Activated CD4-positive, CD25-positive, alpha-beta regulatory T cell treated with anti-CD3 and anti-CD28 coated beads, Interleukin-2, amount 50 U/mL, for 16 hours (primary cell): Measurements from ENCODE around the gene CAMK2B.
"Not testable (repeated sequence)": the region's sequence is repeated elsewhere in the genome, so short reads cannot be mapped to it uniquely, and the experiment has no call there.

Experiments
- DNase-seq: peaks from one replicate; pipeline ENCODE4 v3.0.0-alpha.2; 2020; ENCODE audit warnings: low read depth, low spot score

Gene CAMK2B

DNA sequence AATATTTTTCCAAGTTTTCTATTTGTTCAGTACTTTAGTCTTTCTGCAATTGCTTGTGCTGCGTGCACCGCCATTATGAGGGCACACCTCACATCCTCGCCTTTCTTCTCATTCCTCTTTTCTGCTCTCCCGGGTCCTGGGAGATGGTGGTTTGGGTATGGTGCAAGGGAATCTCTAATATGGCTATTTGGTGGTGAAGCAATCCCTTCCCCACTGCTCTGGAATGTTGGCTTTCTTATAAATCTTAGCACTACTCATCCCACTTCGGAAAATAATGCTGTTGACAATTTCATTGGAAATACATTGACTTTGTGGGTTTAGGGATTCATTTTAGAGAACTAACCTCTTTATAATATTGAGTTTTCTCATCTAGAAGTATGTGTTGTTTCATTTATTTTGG is 134.2 kb downstream of the CAMK2B start:
- no peak for DNase-seq

DNA sequence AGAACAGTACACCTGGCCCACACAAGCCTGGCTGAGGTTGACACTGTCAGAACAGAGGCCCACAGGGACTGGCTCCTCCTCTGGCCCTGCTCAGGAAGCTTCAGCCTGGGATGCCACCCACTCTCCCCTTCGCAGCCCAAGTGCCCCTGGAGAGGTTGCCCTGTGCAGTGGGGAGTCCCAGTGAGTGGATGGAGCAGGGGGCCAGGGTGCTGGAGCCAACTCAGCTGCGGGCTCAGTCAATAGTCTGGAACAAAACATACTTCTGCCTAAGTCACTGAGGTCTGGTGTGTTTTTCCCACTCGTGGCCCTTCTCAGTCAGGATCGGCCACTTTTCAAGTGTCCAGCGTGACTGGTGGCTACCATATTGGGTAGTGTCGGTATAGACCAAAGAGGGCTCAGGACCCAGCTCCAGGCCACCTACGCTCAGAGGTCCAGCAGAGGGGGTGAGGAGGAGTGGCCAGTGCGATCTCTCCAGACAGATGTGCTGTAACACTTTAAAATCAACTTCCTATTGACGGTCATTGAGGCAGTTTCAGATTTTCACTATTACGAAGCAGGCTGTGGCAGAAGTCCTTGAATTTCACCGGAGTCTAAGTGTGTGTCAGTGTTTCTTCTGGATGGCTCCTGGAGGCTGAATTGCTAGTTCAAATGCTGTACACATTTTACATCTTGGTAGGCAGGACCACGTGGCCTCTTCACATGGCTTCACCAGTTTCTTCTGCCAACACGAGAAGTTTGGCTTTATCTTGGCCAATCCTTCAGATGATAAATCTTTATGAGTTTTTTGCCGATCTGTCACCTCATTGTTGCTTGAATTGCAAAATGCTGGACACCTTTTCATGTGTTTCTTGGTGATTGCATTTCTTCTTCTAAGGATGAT is 135.2 kb downstream of the CAMK2B start:
- no peak for DNase-seq

DNA sequence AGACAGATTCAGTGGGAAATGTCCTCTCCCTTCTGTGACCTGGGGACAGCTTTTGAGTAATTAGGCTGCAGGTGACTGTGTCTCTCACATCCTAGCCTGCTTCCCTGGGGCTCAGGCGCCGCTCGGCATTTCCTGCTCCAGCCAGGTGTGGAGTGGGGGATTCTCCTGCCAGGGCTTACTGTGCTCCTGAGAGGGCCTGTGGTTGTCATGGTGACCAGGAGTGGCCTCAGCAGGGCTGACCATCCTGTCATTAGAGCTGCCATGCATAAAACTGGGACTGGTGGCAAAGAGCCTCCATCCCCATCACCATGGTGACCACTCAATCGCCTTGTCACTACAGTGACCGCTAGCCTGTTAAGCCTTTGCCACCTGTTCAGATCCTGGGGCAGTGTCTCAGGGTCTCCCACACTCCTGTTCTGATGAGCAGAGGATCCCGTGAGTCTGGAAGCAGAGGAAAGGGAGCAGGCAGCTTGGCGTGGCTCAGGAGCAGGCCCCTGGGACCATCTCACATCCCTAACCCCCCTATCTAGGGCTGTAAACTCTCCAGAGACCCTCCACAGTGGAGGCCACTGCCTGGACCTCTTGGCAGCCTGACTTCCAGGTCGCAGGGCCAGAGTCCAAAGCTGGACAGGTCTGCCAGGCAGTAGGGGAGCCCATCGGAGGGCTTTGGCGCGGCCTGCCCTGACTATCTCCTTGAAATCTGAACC is 136.0 kb downstream of the CAMK2B start, which contains the start of gene GCK:
Gene GCK, minus strand, starts transcription at position 154 of the 707 bp plus-strand sequence. CDS start 486 bp downstream, outside the sequence.
- DNase-seq = no peak

DNA sequence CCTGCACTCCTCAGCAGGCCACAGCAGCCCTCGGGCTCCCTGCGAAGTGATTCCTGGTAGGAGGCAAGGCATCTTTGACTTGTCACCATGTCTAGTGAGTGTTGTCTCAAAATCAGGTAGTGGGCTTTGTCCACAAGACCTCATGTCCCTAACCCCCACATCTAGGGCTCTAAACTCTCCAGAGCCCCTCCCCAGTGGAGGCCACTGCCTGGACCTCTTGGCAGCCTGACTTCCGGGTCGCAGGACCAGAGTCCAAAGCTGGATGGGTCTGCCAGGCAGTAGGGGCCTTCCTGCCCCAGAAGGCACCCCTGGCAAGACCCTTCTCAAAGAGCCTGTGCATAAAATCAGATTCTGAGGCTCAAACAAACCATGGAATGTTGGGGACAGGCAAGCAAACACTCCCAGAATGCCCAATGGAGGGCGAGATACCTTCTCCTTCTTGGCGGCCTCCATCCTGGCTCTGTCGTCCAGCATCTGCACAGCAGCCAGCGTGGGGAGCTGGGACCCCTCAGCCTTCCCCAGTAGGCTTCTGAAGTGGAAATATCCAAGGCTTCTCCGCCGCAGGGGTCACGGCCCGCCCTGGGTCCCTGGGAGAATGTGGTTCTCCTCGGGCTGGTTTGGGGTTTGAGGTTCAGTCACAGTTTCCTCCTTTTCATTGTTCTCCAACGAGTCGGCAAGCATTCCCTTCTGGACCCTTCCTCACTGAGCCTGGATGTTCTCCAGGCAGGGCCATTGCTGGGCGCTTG is 136.7 kb downstream of the CAMK2B start:
- no peak for DNase-seq

DNA sequence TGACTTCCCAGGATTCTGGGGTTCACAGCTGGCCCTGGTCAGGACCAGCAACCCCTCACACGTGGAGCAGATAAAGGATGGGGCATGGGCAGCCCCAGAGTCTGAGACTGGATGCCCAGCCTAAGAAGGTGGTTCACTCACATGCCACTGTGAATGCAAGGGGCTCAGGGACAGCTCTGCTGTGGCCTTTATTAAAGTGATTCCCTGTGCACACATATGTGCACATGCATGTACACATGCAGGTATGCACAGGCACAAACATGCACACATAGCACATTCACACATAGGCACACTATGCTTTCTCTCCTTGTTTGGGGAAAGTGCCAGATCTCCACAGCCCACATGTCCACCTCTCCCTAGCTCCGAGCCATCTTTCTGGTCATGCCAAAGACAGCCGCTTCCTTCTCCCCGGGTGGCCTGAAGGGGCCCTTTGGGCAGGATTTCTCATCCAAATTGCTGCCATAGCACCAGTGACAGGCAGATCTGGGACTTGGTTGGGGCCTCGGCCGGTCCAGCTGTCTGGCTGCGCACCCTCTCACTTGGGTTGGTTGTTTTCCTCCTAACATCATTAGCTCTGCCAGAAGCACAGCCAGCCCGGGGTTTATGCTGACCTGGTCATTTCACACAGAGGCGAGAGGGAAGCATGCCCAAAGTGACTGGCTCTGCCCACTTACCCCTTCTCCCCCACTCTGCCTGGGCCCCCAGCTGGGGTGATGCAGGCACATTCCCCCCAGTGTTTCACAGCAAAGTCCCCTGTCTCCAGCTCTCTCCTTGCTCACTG is 137.6 kb downstream of the CAMK2B start:
- no peak for DNase-seq

DNA sequence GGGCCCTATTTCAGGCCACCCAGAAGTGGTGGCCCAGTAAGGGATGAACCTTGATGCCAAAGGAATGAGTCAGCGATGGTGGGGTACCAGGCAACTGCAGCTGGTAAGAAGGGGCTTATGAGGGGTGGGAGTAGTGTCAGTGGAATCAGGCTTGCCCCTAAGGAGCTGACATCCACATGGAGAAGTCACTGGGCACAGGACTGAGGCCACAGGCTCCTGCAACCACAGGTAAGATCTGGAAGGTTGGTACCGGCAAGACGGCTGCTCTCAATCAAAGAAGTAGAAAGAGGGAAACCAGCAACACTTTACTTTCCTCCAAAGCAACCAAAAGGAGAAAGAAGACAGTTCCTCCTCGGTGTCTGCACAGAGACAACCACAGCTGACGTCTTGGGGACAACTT is 138.7 kb downstream of the CAMK2B start:
- DNase-seq = no peak

DNA sequence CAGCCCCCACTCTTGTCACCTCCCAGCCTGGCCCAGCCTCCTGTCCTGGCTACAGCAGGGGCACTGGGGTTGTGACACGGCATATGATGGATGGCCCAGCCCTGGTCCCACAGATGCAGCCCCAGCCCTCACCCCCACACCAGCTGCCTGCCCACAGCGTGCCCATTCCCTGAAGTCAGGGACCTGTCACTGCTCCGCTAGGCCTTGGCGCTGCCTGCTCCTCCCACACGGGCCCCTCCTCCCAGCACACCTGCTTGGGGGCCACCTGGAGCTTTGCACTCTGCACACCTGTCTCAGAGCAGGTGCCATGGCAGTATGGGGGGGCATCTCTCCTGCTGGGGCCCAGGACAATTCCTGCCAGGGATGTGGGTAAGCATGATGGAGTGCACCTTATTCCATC is 139.7 kb downstream of the CAMK2B start:
- no peak for DNase-seq

DNA sequence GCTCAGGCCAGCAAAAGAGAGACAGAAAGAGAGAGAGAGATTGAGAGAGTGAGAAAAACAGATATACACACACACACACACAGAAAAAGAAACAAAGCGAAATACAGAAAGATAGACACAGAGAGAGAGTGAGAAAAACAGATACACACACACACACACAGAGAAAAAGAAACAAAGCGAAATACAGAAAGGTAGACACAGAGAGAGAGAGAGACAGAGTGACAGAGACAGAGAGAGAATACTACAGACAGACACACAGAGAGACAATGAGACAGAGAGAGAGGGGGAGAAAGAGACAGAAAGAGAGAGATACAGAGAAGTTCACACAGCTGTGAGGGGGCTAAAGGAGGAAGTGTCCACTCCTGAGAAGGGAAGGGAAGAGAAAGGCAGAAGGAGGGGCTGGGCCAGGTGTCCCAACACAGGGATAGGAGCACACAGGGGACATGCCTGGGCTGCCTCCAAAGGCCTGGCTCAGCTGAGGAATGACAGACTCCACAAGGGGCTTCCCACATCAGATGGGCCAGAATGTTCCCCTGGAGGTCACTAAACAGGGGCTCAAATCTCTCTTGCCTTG is 140.4 kb downstream of the CAMK2B start:
- no peak for DNase-seq

DNA sequence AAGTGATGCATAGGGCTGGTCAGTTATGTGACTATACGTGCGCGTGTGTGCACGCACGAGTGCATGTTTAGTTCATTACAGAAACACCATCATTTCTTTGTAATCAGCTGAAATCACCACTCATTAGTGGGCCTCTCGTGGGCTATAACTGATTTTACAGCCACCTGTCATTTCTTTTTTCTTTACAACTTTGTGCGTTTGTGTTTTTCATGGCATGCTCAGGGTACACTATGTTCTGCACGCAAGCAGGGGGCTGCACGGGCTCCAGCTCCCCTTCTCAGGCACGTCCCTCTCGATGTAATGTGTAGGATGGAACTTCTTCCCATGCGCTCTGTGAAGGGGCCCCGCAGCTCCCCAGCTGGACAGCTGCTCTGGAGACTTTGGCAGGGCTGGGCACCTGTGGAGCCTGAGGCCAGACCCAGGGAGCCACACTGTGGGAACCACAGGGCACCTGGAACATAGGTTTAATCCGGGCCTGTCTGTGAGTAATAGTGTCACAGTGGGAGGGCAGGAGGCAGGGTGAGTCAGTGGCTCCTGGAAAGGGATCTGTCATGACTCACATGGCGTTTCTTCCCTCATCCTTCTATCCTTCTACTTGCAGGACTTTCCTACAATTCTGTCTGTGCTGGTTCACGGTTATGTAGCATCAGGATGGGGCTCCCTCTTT is 141.1 kb downstream of the CAMK2B start:
- no peak for DNase-seq

DNA sequence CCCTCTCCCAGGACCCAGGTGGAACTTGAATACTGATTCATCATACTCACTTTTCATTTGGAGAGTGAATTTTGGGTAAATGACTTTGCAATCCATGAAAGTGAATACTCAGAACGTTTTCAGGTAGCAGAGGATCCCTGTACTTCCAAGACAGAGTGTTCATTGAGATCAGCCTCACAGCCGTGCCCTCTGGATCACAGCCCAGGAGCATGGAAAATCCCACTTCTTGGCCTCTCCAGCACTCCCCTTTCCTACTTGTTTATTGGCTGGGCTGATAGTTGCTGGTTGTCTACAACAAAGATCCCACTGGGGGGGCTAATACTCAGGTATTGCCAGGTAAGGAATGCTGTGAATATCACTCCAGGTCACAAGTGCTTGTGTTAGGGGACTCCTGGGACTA is 142.0 kb downstream of the CAMK2B start:
- DNase-seq = no peak

DNA sequence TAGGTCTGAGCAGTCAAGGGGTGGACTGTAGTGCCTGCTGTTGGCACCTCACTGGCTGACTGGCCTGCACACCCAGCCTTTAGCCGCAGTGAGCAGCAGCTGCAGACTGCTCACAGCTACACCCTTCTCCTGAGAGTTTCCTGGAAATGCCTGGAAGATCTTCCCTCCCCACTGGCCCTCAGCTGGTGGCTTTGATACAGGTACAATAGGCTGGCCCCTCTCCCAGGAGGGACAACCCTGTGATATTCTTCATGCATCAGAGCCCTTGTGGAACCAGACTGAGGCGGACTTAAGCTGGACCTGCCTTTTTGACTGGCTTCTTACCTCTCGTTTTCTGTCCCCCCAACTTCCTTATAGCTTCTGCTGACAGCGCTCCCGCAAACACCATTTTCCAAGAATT is 142.6 kb downstream of the CAMK2B start:
- DNase-seq = no peak

DNA sequence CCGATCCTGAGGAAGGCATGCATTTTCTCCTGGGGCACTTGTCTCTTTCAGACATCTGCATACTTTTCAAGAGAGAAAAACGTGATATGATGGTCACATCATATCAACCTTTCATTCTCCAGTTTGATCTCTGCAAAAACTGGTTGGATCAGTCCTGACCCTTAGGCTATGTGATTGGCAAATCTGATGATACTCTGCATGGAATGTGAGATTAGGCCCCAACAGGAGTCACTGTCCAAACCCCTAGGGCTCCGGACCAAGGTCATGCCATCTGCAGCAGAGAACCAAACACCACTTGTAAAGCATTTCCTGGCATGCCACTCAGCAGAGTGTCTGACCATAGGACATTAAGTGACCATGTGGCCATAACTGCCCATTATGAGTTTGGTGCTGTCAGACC is 144.8 kb downstream of the CAMK2B start:
- no peak for DNase-seq

DNA sequence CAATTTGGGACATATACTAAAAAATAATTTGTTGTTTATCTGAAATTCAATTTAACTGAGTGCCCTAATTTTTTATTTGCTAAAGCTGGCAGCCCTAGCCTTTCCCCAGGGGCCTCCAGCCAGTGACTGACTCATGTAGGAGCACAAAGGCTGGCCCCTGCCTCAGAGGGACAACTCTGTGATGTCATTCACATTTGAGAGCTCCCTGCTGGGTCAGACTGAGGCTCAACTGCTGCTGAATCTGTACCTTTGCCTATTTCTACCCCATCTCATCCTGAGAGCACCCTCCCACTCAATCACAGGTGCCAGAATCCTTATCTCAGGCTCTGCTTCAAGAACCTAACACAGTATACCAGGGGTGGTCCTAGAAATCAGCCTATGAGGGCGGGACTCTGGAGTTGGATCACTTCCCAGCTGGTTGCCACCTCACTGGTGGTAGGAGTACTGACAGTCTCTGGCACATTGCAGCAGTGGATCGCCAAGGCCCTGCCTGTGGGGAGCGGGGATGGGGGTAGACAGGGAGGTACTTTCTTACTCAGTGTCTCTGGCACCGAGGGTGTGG is 147.7 kb downstream of the CAMK2B start:
- DNase-seq = no peak

DNA sequence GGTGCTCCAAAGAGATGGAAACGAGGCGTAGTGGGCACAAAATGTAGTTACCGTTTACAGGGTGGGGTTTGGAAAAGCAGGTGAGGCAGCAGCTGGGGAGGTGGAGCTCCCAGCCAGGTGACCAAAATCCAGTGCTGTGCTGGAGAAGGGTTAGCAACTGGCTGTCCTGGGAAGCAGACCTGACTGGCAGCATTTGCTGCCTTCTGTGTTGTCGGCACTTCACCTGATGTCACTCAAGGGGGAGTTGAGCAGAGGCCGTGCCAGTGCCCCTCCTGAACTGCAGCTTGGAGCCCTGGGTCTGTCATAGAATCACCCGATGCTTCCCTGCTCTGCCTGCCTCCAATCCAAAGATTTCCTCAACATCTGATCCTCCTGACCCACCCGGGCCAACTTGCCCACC is 148.9 kb downstream of the CAMK2B start:
- no peak for DNase-seq

DNA sequence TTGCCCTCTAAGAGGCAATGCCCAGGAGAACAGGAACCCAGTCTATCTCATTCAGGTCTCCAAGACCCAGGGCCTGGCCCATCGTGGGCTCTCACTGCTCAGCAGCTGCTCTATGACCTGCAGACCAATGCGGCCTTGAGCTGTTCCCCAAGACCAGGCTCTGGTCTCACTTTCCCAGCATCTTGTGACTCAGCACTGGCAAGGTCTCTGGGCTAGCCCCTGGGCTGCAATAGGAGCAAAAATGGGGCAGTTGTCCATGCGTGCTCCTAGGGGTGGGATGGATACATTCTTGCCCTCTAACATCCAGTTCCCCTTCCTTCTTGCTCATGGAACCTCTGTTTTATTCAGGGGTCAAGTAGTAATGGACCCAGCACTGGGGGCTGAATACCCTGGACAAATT is 149.7 kb downstream of the CAMK2B start:
- DNase-seq = no peak

DNA sequence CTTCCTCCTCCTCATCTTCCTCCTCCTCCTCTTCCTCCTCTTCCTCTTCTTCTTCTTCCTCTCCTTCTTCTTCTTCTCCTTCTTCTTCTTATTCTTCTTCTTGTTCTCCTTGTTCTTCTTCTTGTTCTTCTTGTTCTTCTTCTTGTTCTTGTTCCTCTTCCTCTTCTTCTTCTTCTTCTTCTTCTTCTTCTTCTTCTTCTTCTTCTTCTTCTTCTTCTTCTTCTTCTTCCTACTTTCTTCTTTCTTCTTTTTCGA is 150.8 kb downstream of the CAMK2B start:
- DNase-seq = not testable (repeated sequence)

DNA sequence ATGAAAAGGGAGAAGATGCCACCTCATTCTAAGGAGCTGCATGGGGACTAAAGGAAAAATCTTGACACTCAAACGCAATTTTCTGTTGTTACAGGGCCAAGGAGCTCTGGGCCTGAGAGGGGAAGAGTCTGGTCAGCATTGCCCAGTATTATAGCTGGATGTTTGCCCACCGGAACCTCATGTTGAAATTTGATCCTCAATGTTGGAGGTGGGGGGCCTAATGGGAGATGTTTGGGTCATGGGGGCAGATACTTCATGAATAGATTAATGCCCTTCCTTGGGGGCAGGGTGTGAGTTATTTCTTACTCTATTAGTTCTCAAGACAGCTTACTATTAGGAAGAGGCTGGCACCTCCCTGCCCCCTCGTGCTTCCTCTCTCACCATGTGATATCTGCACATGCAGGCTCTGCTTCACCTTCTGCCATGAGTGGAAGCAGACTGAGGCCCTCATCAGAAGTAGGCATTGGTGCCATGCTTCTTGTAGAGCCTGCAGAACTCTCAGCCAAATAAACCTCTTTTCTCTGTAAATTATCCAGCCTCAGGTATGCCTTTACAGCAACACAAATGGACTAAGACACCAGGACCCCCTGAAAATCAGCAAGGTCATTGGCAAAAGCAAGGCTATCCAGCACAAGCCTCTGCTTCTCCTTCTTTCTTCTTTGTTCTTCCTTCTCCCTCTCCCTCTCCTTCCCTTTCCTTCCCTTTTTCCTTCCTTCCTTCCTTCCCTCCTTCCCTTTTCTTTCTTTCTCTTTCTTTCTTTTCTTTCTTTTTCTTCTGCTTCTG is 151.3 kb downstream of the CAMK2B start:
- no peak for DNase-seq

DNA sequence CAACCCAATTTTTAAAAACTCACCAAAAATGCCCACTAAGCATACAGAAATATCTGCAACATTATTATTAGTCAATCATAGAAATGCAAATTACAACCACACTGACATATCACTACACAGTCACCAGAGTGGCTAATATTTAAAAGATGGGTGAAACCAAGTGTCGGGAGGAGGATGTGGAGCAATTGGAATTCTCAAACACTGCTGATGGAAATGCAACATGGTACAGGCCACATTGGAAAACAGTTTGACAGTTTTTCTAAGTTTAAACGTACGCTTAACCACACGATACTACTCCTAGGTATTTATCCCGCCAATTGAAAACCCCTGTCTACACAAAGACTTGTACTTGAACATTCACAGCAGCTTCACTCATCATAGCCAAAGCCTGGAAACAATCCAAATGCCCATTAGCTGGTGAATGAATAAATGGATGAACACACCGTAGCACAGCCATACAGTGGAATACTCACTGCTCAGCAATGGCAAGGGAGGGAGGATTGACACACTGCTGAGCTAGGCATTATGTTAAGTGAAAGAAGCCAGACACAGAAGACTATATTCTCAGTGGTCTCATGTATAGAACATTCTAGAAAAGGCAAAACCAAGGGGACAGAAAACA is 152.5 kb downstream of the CAMK2B start:
- no peak for DNase-seq

DNA sequence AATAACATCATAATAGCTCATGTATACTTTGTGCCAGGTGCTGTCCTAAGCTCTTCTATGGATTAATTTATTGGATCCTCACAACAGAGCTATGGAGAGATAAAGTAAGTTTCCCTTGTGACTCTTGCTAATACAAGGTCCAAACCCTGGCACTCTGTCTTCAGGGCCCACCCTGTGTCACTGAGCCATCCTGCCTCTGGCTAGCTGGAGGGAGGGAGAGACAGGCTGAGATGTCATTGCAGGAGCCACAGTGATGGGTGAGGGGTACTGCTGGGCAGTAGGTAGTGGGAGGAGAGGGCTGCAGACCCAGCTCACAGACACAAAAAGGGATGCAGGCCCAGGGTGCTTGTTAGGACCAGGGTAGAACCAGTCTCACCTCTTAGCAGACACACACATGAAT is 153.0 kb downstream of the CAMK2B start:
- DNase-seq = no peak
